Mucosa of rectum (tissue), 2 donors: ENCODE measurements around the gene CDC25C.

Source experiments
- H3K27ac ChIP-seq, 2 donors: one replicate each; pipeline ENCODE4 v1.7.0; 2013; ENCODE audit warnings: inconsistent platforms in 2 of 2, low read depth in 2 of 2, low read length in 2 of 2
- H3K27me3 ChIP-seq, 2 donors: one replicate each; pipeline ENCODE4 v1.7.0; 2013; ENCODE audit warnings: low read length in 2 of 2; ENCODE audit not compliant: control insufficient read depth in 2 of 2, insufficient read depth in 2 of 2
- H3K36me3 ChIP-seq, 2 donors: one replicate each; pipeline ENCODE4 v1.7.0; 2013; ENCODE audit warnings: low read length in 2 of 2; ENCODE audit not compliant: control insufficient read depth in 2 of 2, insufficient read depth in 2 of 2
- H3K4me1 ChIP-seq, 2 donors: one replicate each; pipeline ENCODE4 v1.7.0; 2013; ENCODE audit warnings: low read length in 2 of 2, mild to moderate bottlenecking in 1 of 2; ENCODE audit not compliant: control insufficient read depth in 2 of 2, insufficient read depth in 2 of 2
- H3K4me3 ChIP-seq, 2 donors: one replicate each; pipeline ENCODE4 v1.7.0; 2013; ENCODE audit warnings: low read length in 2 of 2
- H3K9ac ChIP-seq, 2 donors: one replicate each; pipeline ENCODE4 v1.7.0; 2013; ENCODE audit warnings: low read length in 2 of 2, low read depth in 1 of 2, mild to moderate bottlenecking in 1 of 2
- H3K9me3 ChIP-seq, 2 donors: one replicate each; pipeline ENCODE4 v1.7.0; 2013; ENCODE audit warnings: low read length in 2 of 2; ENCODE audit not compliant: control insufficient read depth in 2 of 2
- donor health status: healthy.
- donor health status: Normal muscosa, but diverticular disease.

CDC25C gene

DNA sequence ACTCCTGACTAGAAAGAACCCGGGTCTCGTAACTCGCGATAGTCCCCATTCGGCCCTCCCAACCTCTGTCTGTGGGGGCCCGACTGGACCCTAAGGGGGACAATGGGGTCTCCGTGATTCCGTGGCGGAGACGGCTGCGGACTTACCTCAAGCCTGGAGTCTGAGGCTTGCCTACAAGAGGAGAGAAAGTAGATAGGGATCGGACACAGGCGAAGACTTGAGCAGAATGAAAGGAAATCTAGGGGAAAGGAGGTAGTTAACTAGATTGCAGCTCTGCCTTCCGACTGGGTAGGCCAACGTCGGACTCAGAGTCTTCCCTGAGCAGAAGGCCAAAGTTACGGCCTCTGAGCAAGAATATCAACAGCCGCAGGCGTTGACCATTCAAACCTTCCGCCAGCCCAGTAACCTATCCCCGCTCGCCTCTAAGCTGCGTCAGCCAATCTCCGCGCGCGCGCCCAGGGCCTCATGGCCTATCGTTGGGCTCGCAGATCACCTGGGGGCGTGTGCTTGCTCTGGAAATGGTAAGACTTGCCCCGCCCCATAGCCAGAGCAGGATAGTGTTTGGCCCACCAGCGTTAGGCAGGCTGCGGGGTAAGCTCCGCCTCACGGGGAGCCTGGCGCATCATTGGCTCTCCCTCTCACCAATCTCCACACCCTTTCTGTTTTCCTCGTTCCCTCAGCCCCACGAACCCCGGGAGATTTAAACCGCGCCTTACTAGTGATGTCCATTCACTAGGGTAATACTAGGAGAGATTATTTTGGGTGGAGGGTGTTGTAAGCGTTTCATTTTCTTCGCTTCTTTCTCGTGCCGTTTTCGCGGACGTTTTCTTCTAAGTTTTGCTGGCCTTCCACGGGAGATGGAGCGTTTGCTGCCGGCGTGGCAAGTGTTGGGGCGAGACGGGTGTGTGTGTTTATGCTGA, at the start of gene CDC25C:
Gene CDC25C, minus strand, starts transcription at position 356 of the 920 bp plus-strand sequence. CDS start 624 bp downstream, outside the sequence.
- Histone ChIP-seq H3K27me3 (no peaks in the 10 kb centered on the region), H3K27ac (no peak within 1 kb of the TSS), H3K36me3 (no peaks in the 10 kb centered on the region), H3K9me3 (no peaks in the 10 kb centered on the region), H3K4me1 (peaks cover 14% of the 10 kb centered on the region in 2 donors), H3K9ac (peak within 1 kb of the TSS; percentile 15 to 38), H3K4me3 (peak within 1 kb of the TSS; percentile 82 to 94)

DNA sequence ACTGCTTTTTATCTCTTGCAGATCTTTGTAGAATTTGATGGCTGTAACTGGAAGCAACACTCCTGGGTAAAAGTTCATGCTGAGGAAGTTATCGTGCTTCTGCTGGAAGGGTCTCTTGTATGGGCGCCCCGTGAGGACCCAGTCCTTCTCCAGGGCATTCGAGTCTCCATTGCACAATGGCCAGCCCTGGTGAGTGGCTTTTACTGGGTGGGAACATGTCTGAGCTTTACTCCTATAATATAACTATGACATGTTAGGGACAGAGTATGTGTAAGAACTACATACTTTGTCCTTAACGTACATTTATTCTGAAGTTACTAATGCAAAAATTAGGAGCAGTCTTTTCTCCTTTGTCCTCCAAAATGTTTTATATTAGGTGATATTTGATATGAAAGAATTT, 41.0 kb upstream of the CDC25C start:
- no peak overlapping the region for H3K4me3 ChIP-seq
- H3K27ac ChIP-seq, result no peak overlapping the region
- no peaks in the 10 kb centered on the region for H3K9me3 ChIP-seq
- H3K9ac ChIP-seq, result no peak overlapping the region
- H3K27me3 ChIP-seq, result no peaks in the 10 kb centered on the region
- peaks cover 20 to 31% of the 10 kb centered on the region in 2 donors for H3K36me3 ChIP-seq
- peaks cover 0 to 4% of the 10 kb centered on the region in 2 donors for H3K4me1 ChIP-seq

DNA sequence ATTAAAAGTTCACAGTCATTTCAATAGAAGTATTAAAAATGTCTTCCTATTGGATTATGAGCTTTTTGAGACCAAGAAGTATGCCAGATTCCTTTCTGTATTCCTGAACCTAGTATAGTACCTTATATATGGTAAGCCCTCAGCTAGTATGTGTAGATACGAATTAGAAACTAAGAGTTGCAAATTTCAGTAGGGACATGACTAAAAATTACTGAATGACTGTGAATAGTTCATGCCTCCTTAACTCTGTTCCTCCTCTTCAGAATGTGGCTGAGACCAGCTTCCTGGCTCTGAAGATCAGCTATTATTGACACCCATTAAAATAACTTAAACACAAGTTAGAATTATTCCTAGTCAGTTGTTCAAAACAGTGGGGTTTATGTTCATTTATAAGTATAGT, 40.6 kb upstream of the CDC25C start:
- no peaks in the 10 kb centered on the region for H3K27me3 ChIP-seq

GRCh38 chr5:138371454-138371853, 39.9 kb upstream of the CDC25C start:
- Histone ChIP-seq H3K27me3 (no peaks in the 10 kb centered on the region), H3K4me1 (peaks cover 0 to 7% of the 10 kb centered on the region in 2 donors), H3K4me3 (no peak overlapping the region), H3K9me3 (no peaks in the 10 kb centered on the region), H3K9ac (no peak overlapping the region), H3K27ac (no peak overlapping the region), H3K36me3 (peaks cover 10 to 22% of the 10 kb centered on the region in 2 donors)

More for the DNA sequence above, 40.6 kb upstream of the CDC25C start:
- Histone ChIP-seq H3K4me1 (peaks cover 0 to 4% of the 10 kb centered on the region in 2 donors), H3K27ac (no peak overlapping the region), H3K36me3 (peaks cover 16 to 27% of the 10 kb centered on the region in 2 donors), H3K9me3 (no peaks in the 10 kb centered on the region), H3K9ac (no peak overlapping the region), H3K4me3 (no peak overlapping the region)

DNA sequence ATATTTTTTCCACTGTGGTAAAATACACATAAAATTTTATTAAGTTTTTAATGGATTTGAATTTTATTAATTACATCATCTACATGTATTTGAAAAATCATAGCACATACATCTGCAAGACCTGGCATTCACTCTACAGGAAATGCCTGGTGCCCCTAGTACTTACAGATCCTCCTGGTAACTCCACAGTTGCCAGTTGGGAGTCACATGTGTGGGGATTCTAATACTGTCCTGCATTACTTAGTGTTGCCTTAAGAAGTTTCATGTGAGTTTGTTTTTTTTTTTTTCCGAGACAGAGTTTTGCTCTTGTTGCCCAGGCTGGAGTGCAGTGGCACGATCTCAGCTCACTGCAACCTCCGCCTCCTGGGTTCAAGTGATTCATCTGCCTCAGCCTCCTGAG, 38.9 kb upstream of the CDC25C start:
- Histone ChIP-seq H3K9me3 (no peaks in the 10 kb centered on the region), H3K27ac (no peak overlapping the region), H3K4me1 (peaks cover 0 to 7% of the 10 kb centered on the region in 2 donors), H3K4me3 (no peak overlapping the region), H3K9ac (no peak overlapping the region), H3K27me3 (no peaks in the 10 kb centered on the region), H3K36me3 (peaks cover 10 to 15% of the 10 kb centered on the region in 2 donors)

DNA sequence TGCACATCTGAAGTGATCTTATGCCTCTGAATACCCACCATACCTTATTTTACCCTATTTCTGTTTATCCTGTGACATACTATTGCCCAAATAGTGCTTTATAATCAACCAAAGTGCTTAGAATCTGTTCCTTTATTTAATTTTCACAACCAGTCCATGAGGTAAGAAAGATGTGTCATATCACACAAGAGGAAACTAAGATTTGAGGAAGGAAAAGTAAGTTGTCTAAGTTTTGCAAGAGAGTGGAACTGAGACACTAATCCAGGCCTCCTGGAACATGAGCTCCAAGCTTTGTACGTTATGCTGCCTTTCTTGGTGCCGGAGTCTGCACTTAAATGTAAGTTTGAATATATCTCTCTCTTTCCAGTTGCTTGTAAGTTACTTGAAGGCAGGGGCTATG, 38.1 kb upstream of the CDC25C start:
- H3K4me1 ChIP-seq, result peaks cover 0 to 7% of the 10 kb centered on the region in 2 donors
- no peaks in the 10 kb centered on the region for H3K27me3 ChIP-seq
- no peaks in the 10 kb centered on the region for H3K9me3 ChIP-seq
- H3K9ac ChIP-seq, result no peak overlapping the region
- H3K27ac ChIP-seq, result peak overlapping the region in 1 of 2 donors; percentile 24
- peaks cover 6 to 12% of the 10 kb centered on the region in 2 donors for H3K36me3 ChIP-seq
- no peak overlapping the region for H3K4me3 ChIP-seq

DNA sequence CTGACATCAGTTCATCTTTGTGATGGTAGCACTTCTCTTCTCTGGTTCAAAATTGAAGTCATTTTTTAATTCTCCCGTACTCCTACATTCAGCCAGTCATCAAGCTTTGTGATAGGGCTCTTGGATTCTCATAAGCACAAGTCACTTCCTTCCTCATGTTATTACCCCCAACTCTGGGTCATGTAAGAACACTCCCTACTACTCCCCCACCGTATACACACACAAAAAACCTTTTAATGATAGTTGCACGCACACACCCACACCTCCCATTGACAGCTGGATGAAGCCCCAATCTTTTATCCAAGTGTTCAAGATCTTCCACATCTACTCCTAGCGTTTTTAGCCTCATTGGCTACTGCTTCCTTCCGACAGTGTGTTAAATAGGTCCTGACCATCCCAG, 37.7 kb upstream of the CDC25C start:
- Histone ChIP-seq H3K27ac (peak overlapping the region in 1 of 2 donors; percentile 24), H3K4me3 (no peak overlapping the region), H3K27me3 (no peaks in the 10 kb centered on the region), H3K9me3 (no peaks in the 10 kb centered on the region), H3K9ac (no peak overlapping the region), H3K36me3 (peaks cover 5 to 11% of the 10 kb centered on the region in 2 donors), H3K4me1 (peaks cover 0 to 7% of the 10 kb centered on the region in 2 donors)

GRCh38 chr5:138366632-138367382, 35.2 kb upstream of the CDC25C start:
- no peak overlapping the region for H3K9ac ChIP-seq
- no peaks in the 10 kb centered on the region for H3K9me3 ChIP-seq
- H3K27me3 ChIP-seq, result no peaks in the 10 kb centered on the region
- no peaks in the 10 kb centered on the region for H3K36me3 ChIP-seq
- no peak overlapping the region for H3K4me3 ChIP-seq
- peaks cover 0 to 7% of the 10 kb centered on the region in 2 donors for H3K4me1 ChIP-seq
- H3K27ac ChIP-seq, result no peak overlapping the region

- H3K9me3 ChIP-seq, result no peaks in the 10 kb centered on the region
- no peaks in the 10 kb centered on the region for H3K36me3 ChIP-seq
- no peaks in the 10 kb centered on the region for H3K27me3 ChIP-seq
- peaks cover 0 to 7% of the 10 kb centered on the region in 2 donors for H3K4me1 ChIP-seq
- no peak overlapping the region for H3K27ac ChIP-seq
- no peak overlapping the region for H3K4me3 ChIP-seq
- no peak overlapping the region for H3K9ac ChIP-seq
Measured at GRCh38 chr5:138364576-138364975, 33.0 kb upstream of the CDC25C start.

- Histone ChIP-seq H3K9ac (no peak overlapping the region), H3K36me3 (no peaks in the 10 kb centered on the region), H3K27me3 (no peaks in the 10 kb centered on the region), H3K4me3 (no peak overlapping the region), H3K4me1 (no peaks in the 10 kb centered on the region), H3K9me3 (no peaks in the 10 kb centered on the region), H3K27ac (no peak overlapping the region)
Measured at GRCh38 chr5:138360941-138361452, 29.4 kb upstream of the CDC25C start.
